ENCODE results near the gene AURKB. TPM values are rescaled to one million over a fixed set of nuclear protein-coding genes. Genes with fewer than 3 reads are reported as not detected.

Gene AURKB
- 10 to 100 TPM in 2 of 4 donors, 1 to 10 TPM in 2; 3.7 to 18.2 (median 9.5) TPM for total RNA-seq

- WGBS: 3% methylated on average over 46 of the region's 46 CpGs
- Histone ChIP-seq H3K27me3 (no peaks in the 10 kb centered on the region), H3K9me3 (no peaks in the 10 kb centered on the region), H3K4me3 (peak within 1 kb of the TSS; percentile 57), H3K27ac (peak within 1 kb of the TSS; percentile 74), H3K36me3 (no peaks in the 10 kb centered on the region), H3K4me1 (peaks cover 12% of the 10 kb centered on the region)
- no peak for TF ChIP-seq POLR2A (IDR thresholded peaks at IDR 0.05)
- peak in 1 of 3 donors; percentile 89 for TF ChIP-seq POLR2AphosphoS5 (IDR thresholded peaks at IDR 0.05)
- peak; percentile 98 for DNase-seq (ENCODE audit: low spot score in 2 of 2)
Observed at GRCh38 chr17:8209907-8210760, at the start of gene AURKB. AURKB (minus strand) TSS chr17:8210575; CDS start chr17:8210224, 351 bp downstream.

DNA sequence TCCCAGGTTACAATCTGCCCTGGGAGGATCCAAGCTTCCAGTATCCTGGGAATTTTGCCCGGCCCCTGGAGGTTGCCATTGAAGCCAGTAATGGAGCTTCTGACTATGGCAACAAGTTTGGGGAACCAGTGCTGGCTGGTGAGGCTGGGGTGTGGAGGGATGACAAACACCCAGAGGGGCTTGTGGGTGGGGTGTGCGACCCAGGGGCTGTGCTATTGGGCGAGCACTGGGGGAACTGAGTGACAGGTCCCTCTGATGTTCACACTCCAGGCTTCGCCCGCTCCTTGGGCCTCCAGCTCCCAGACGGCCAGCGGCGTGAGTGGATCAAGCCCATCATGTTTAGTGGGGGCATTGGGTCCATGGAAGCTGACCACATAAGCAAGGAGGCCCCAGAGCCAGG lies 47.4 kb upstream of the AURKB start:
- Histone ChIP-seq H3K27ac (no peak overlapping the region), H3K36me3 (peaks cover 87% of the 10 kb centered on the region), H3K9me3 (no peaks in the 10 kb centered on the region), H3K4me1 (no peaks in the 10 kb centered on the region), H3K27me3 (no peaks in the 10 kb centered on the region), H3K4me3 (no peak overlapping the region)
- TF ChIP-seq, protein P1, sequence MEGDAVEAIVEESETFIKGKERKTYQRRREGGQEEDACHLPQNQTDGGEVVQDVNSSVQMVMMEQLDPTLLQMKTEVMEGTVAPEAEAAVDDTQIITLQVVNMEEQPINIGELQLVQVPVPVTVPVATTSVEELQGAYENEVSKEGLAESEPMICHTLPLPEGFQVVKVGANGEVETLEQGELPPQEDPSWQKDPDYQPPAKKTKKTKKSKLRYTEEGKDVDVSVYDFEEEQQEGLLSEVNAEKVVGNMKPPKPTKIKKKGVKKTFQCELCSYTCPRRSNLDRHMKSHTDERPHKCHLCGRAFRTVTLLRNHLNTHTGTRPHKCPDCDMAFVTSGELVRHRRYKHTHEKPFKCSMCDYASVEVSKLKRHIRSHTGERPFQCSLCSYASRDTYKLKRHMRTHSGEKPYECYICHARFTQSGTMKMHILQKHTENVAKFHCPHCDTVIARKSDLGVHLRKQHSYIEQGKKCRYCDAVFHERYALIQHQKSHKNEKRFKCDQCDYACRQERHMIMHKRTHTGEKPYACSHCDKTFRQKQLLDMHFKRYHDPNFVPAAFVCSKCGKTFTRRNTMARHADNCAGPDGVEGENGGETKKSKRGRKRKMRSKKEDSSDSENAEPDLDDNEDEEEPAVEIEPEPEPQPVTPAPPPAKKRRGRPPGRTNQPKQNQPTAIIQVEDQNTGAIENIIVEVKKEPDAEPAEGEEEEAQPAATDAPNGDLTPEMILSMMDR (IDR thresholded peaks at IDR 0.05): no peak
- WGBS: 93% methylated on average over 7 of the region's 8 CpGs
- DNase-seq (ENCODE audit: low spot score in 2 of 2): no peak

GRCh38 chr17:8256691-8257090 lies 46.3 kb upstream of the AURKB start:
- no peak overlapping the region for H3K4me3 ChIP-seq
- H3K9me3 ChIP-seq: no peaks in the 10 kb centered on the region
- peaks cover 79% of the 10 kb centered on the region for H3K36me3 ChIP-seq
- TF ChIP-seq POLR2A (IDR thresholded peaks at IDR 0.05): no peak
- no peak for TF ChIP-seq POLR2AphosphoS5 (IDR thresholded peaks at IDR 0.05)
- TF ChIP-seq, protein P1 (IDR thresholded peaks at IDR 0.05): no peak
- TF ChIP-seq EP300 (IDR thresholded peaks at IDR 0.05): no peak
- no peaks in the 10 kb centered on the region for H3K4me1 ChIP-seq
- WGBS: 100% methylated on average over 5 of the region's 6 CpGs
- no peak for DNase-seq (ENCODE audit: low spot score in 2 of 2)
- H3K27ac ChIP-seq: no peak overlapping the region
- H3K27me3 ChIP-seq: no peaks in the 10 kb centered on the region

DNA sequence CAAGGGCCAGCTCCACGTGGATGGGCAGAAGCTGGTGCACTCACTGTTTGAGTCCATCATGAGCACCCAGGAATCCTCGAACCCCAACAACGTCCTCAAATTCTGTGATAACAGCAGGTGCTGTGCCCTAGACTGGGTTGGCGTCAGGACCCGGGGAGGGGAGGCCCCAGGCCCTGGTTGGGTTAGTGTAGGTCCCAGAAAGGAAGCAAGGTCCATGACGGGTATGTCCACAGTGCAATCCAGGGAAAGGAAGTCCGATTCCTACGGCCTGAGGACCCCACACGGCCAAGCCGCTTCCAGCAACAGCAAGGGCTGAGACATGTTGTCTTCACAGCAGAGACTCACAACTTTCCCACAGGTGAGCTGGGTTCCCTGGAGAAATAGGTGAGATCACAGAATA lies 45.9 kb upstream of the AURKB start:
- no peaks in the 10 kb centered on the region for H3K4me1 ChIP-seq
- no peak for DNase-seq (ENCODE audit: low spot score in 2 of 2)
- no peaks in the 10 kb centered on the region for H3K9me3 ChIP-seq
- H3K4me3 ChIP-seq: no peak overlapping the region
- H3K27me3 ChIP-seq: no peaks in the 10 kb centered on the region
- TF ChIP-seq POLR2AphosphoS5 (IDR thresholded peaks at IDR 0.05) (no peak), POLR2A (IDR thresholded peaks at IDR 0.05) (no peak), EP300 (IDR thresholded peaks at IDR 0.05) (no peak)
- TF ChIP-seq, protein P1 (IDR thresholded peaks at IDR 0.05): no peak
- H3K36me3 ChIP-seq: peaks cover 75% of the 10 kb centered on the region
- WGBS: 96% methylated on average over 6 of the region's 10 CpGs
- H3K27ac ChIP-seq: no peak overlapping the region

- no peak overlapping the region for H3K27ac ChIP-seq
- DNase-seq (ENCODE audit: low spot score in 2 of 2): no peak
- H3K4me3 ChIP-seq: no peak overlapping the region
- peaks cover 67% of the 10 kb centered on the region for H3K36me3 ChIP-seq
- no peaks in the 10 kb centered on the region for H3K27me3 ChIP-seq
- TF ChIP-seq, protein P1 (IDR thresholded peaks at IDR 0.05): no peak
- TF ChIP-seq POLR2A (IDR thresholded peaks at IDR 0.05) (no peak), POLR2AphosphoS5 (IDR thresholded peaks at IDR 0.05) (no peak), EP300 (IDR thresholded peaks at IDR 0.05) (no peak)
- no peaks in the 10 kb centered on the region for H3K4me1 ChIP-seq
- no peaks in the 10 kb centered on the region for H3K9me3 ChIP-seq
- 98% methylated on average over 8 of the region's 9 CpGs for WGBS
Observed at GRCh38 chr17:8255499-8255898, 45.1 kb upstream of the AURKB start.
